Neural progenitor cell (in vitro differentiated cells): ENCODE measurements around the gene PNPLA6. TPM values are rescaled to one million over a fixed set of nuclear protein-coding genes. Genes with fewer than 3 reads are reported as not detected.

Experiments
- DNase-seq: peaks from one replicate; pipeline ENCODE4 v3.0.0-alpha.2; 2016; ENCODE audit warnings: low spot score
- H2AFZ ChIP-seq: fragments of 200-600 bp; sonication (generic); replicated peaks from 2 replicates; pipeline ENCODE4 v1.6.1; 2016; ENCODE audit warnings: antibody characterized with exemption
- H3F3A ChIP-seq: fragments of 200-600 bp; sonication (generic); 2 replicates; pipeline ENCODE4 v1.6.1; 2016; ENCODE audit warnings: antibody characterized with exemption, low read depth
- H3K27ac ChIP-seq: fragments of 200-600 bp; sonication (generic); 2 replicates; pipeline ENCODE4 v1.5.1; 2016; ENCODE audit warnings: mild to moderate bottlenecking
- H3K27me3 ChIP-seq: fragments of 200-600 bp; sonication (generic); 2 replicates; pipeline ENCODE4 v1.6.1; 2016; ENCODE audit warnings: mild to moderate bottlenecking, moderate library complexity
- H3K36me3 ChIP-seq: fragments of 200-600 bp; sonication (generic); 2 replicates; pipeline ENCODE4 v1.5.1; 2016
- H3K4me1 ChIP-seq: fragments of 200-600 bp; sonication (generic); 2 replicates; pipeline ENCODE4 v1.6.1; 2016; ENCODE audit warnings: mixed run types
- H3K4me2 ChIP-seq: fragments of 200-600 bp; sonication (generic); 2 replicates; pipeline ENCODE4 v1.6.1; 2016
- H3K4me3 ChIP-seq: fragments of 200-600 bp; sonication (generic); 2 replicates; pipeline ENCODE4 v1.5.1; 2016
- H3K79me2 ChIP-seq: fragments of 200-600 bp; sonication (generic); 2 replicates; pipeline ENCODE4 v1.6.1; 2016; ENCODE audit warnings: low read depth
- H3K9ac ChIP-seq: fragments of 200-600 bp; sonication (generic); 2 replicates; pipeline ENCODE4 v1.6.1; 2016
- H3K9me3 ChIP-seq: fragments of 200-600 bp; sonication (generic); 2 replicates; pipeline ENCODE4 v1.5.1; 2016; ENCODE audit warnings: low read depth
- H4K20me1 ChIP-seq: fragments of 200-600 bp; sonication (generic); 2 replicates; pipeline ENCODE4 v1.6.1; 2016; ENCODE audit warnings: low read depth
- H3K27ac Mint-ChIP-seq: 3 replicates; pipeline ENCODE4 v1.8.0; 2021; ENCODE audit warnings: mixed read lengths
- H3K27me3 Mint-ChIP-seq: 2 replicates; pipeline ENCODE4 v1.8.0; 2022; ENCODE audit warnings: low read depth, mild to moderate bottlenecking, inconsistent platforms, moderate library complexity, mixed read lengths; ENCODE audit not compliant: insufficient read depth
- H3K36me3 Mint-ChIP-seq: 3 replicates; pipeline ENCODE4 v1.8.0; 2021; ENCODE audit warnings: mixed read lengths
- H3K4me1 Mint-ChIP-seq: 3 replicates; pipeline ENCODE4 v1.8.0; 2021; ENCODE audit warnings: mixed read lengths
- H3K4me3 Mint-ChIP-seq: 3 replicates; pipeline ENCODE4 v1.8.0; 2021; ENCODE audit warnings: mild to moderate bottlenecking, moderate library complexity, mixed read lengths
- H3K9me3 Mint-ChIP-seq: 3 replicates; pipeline ENCODE4 v1.8.0; 2020; ENCODE audit warnings: mixed read lengths
- EZH2 ChIP-seq: fragments of 200-600 bp; sonication (generic); IDR thresholded peaks from 2 replicates; pipeline ENCODE4 v1.6.1; 2017; ENCODE audit warnings: antibody characterized with exemption, mild to moderate bottlenecking, moderate library complexity
- EZH2phosphoT487 ChIP-seq: fragments of 200-600 bp; sonication (generic); IDR thresholded peaks from 2 replicates; pipeline ENCODE4 v1.6.1; 2017; ENCODE audit warnings: antibody characterized with exemption
- total RNA-seq: library from RNA; depleted of rRNA; stranded (reverse); fragments of >200 nt; gene quantifications from 2 replicates; pipeline ENCODE4 v1.2.3, GENCODE V29; 2015; ENCODE audit warnings: low replicate concordance
- TF ChIP-seq, protein P1 (sequence below): fragments of 200-600 bp; sonication (generic); IDR thresholded peaks from 2 replicates; pipeline ENCODE4 v1.5.1; 2017; ENCODE audit warnings: antibody characterized with exemption, mild to moderate bottlenecking

The PNPLA6 gene
- total RNA-seq, 1 donor from 2014 or later = 25.5 TPM

DNA sequence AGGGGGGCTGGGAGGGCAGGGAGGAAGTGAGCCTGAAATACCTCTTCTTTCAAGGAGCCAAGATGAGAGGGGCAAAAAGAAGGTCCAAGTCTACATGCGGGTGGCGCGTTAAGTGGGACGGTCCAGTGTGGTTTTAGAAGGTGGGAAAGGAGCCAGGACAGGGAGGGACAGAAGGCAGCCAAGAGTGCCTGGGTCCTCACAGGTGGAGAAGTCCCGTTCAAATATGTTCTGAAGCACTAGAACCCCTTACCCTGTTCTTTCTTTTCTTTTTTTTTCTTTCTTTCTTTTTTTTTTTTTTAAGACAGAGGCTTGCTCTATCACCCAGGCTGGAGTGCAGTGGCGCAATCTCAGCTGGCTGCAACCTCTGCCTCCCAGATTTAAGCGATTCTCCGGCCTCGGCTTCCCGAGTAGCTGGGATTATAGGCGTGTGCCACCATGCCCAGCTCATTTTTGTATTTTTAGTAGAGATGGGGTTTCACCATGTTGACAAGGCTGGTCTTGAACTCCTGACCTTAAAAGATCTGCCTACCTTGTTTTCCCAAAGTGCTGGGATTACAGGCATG, 67.5 kb downstream of the PNPLA6 start:
- TF ChIP-seq EZH2 (no peak), EZH2phosphoT487 (no peak)
- TF ChIP-seq, protein P1, sequence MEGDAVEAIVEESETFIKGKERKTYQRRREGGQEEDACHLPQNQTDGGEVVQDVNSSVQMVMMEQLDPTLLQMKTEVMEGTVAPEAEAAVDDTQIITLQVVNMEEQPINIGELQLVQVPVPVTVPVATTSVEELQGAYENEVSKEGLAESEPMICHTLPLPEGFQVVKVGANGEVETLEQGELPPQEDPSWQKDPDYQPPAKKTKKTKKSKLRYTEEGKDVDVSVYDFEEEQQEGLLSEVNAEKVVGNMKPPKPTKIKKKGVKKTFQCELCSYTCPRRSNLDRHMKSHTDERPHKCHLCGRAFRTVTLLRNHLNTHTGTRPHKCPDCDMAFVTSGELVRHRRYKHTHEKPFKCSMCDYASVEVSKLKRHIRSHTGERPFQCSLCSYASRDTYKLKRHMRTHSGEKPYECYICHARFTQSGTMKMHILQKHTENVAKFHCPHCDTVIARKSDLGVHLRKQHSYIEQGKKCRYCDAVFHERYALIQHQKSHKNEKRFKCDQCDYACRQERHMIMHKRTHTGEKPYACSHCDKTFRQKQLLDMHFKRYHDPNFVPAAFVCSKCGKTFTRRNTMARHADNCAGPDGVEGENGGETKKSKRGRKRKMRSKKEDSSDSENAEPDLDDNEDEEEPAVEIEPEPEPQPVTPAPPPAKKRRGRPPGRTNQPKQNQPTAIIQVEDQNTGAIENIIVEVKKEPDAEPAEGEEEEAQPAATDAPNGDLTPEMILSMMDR = no peak
- no peaks in the 10 kb centered on the region for H3K9me3 ChIP-seq
- peaks cover 39% of the 10 kb centered on the region for H4K20me1 ChIP-seq

DNA sequence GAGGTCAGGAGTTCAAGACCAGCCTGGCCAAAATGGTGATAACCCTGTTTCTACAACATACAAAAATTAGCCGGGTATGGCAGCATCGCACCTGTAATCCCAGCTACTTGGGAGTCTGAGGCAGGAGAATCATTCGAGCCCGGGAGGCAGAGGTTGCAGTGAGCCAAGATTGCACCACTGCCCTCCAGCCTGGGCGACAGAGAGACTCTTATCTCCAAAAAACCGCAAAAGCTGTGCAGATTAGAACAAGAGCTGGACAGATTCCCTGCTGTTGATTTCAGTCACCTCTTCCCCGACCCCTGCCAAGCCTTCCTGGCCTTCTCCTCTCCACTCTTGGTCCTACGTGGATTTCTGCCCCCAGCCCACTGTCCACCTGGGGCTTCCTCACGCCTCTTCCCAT, 68.4 kb downstream of the PNPLA6 start:
- H3K27ac Mint-ChIP-seq = no peak overlapping the region
- Histone ChIP-seq H3K27ac (no peak overlapping the region), H3K79me2 (peaks cover 8% of the 10 kb centered on the region), H3K4me3 (no peak overlapping the region), H3F3A (no peaks in the 10 kb centered on the region), H2AFZ (no peak overlapping the region), H3K9me3 (no peaks in the 10 kb centered on the region), H3K4me2 (no peak overlapping the region), H3K36me3 (no peaks in the 10 kb centered on the region), H4K20me1 (peaks cover 30% of the 10 kb centered on the region), H3K9ac (no peak overlapping the region), H3K27me3 (no peaks in the 10 kb centered on the region), H3K4me1 (no peaks in the 10 kb centered on the region)
- no peaks in the 10 kb centered on the region for H3K27me3 Mint-ChIP-seq
- no peaks in the 10 kb centered on the region for H3K9me3 Mint-ChIP-seq
- DNase-seq = no peak
- no peak for TF ChIP-seq EZH2
- TF ChIP-seq, protein P1 = no peak
- no peak for TF ChIP-seq EZH2phosphoT487
- no peaks in the 10 kb centered on the region for H3K4me1 Mint-ChIP-seq
- no peak overlapping the region for H3K4me3 Mint-ChIP-seq
- no peaks in the 10 kb centered on the region for H3K36me3 Mint-ChIP-seq

More for the DNA sequence above, 67.5 kb downstream of the PNPLA6 start:
- Histone ChIP-seq H3K9ac (no peak overlapping the region), H3K4me3 (no peak overlapping the region), H3F3A (peaks cover 2% of the 10 kb centered on the region), H3K4me1 (no peaks in the 10 kb centered on the region), H2AFZ (no peak overlapping the region), H3K79me2 (peaks cover 13% of the 10 kb centered on the region), H3K27ac (no peak overlapping the region), H3K36me3 (no peaks in the 10 kb centered on the region), H3K4me2 (no peak overlapping the region), H3K27me3 (no peaks in the 10 kb centered on the region)
- H3K27me3 Mint-ChIP-seq = no peaks in the 10 kb centered on the region
- no peaks in the 10 kb centered on the region for H3K36me3 Mint-ChIP-seq
- no peak overlapping the region for H3K4me3 Mint-ChIP-seq
- no peak for DNase-seq
- H3K9me3 Mint-ChIP-seq = no peaks in the 10 kb centered on the region
- no peaks in the 10 kb centered on the region for H3K4me1 Mint-ChIP-seq
- no peak overlapping the region for H3K27ac Mint-ChIP-seq

DNA sequence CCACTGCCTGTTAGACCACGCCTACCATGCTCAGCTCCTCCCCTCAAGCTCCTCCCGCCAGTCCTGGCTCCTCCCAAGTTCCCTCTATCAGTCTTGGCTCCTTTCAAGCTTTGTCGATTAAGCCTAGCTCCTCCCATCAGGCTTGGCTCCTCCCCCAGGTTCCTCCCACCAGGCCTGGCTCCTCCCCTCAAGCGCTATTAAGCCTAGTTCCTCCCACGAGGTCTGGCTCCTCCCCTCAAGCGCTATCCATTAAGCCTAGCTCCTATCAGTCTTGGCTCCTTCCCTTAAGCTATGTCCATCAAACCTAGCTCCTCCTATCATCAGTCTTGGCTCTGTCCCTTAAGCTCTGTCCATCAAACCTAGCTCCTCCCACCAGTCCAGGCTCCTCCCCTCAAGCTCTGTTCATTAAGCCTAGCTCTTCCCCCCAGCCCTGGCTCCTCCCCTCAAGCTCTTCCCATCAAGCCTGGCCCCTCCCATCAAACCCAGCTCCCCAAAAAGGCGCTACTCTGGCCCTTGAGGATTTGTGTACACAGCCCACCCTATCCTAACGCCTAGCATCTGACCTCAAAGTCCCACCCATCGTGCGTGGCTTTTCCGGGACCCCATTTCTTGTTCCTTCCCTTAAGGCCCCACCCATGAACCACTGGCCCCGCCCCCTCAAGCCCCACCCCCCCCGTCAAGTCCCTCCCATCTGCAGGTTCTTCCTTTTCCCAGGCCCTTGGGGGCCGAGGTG, 70.1 kb downstream of the PNPLA6 start:
- no peak overlapping the region for H3K9ac ChIP-seq
- no peaks in the 10 kb centered on the region for H3K27me3 ChIP-seq
- no peaks in the 10 kb centered on the region for H3F3A ChIP-seq
- TF ChIP-seq EZH2phosphoT487 (no peak), EZH2 (no peak)
- TF ChIP-seq, protein P1 = no peak
- H3K27me3 Mint-ChIP-seq = no peaks in the 10 kb centered on the region
- no peaks in the 10 kb centered on the region for H3K4me1 ChIP-seq
- no peaks in the 10 kb centered on the region for H3K36me3 Mint-ChIP-seq
- H3K9me3 Mint-ChIP-seq = no peaks in the 10 kb centered on the region
- H3K4me3 ChIP-seq = no peak overlapping the region
- H3K4me2 ChIP-seq = no peak overlapping the region
- no peaks in the 10 kb centered on the region for H3K9me3 ChIP-seq
- H3K4me3 Mint-ChIP-seq = no peak overlapping the region
- no peak overlapping the region for H3K27ac Mint-ChIP-seq
- H2AFZ ChIP-seq = no peak overlapping the region
- H3K36me3 ChIP-seq = no peaks in the 10 kb centered on the region
- DNase-seq = peak; percentile 47
- H4K20me1 ChIP-seq = peaks cover 29% of the 10 kb centered on the region
- H3K4me1 Mint-ChIP-seq = no peaks in the 10 kb centered on the region
- H3K79me2 ChIP-seq = peaks cover 8% of the 10 kb centered on the region
- no peak overlapping the region for H3K27ac ChIP-seq
